ENCODE results near the gene DIMT1. TPM values are rescaled to one million over a fixed set of nuclear protein-coding genes. Genes with fewer than 3 reads are reported as not detected.

The DIMT1 gene
- total and polyA plus RNA-seq, 2 experiments from 2014 or later, result 53.0 to 56.5 TPM

- ATAC-seq, result no peak
These were observed 18.6 kb downstream of the DIMT1 start for GRCh38 chr5:62385131-62385530.

More at GRCh38 chr5:62385131-62385530, 18.6 kb downstream of the DIMT1 start:
- Mint-ChIP-seq H3K9me3 (no peaks in the 10 kb centered on the region), H3K36me3 (ENCODE audit: low read depth) (peaks cover 63% of the 10 kb centered on the region), H3K27ac (peak overlapping the region; percentile 7; the same call in 1 of the 2 replicates), H3K4me3 (no peak overlapping the region), H3K4me1 (no peaks in the 10 kb centered on the region), H3K27me3 (ENCODE audit: insufficient read depth, low read depth, poor library complexity) (no peaks in the 10 kb centered on the region)
- no peaks in the 10 kb centered on the region for H3K4me1 ChIP-seq (ENCODE audit: insufficient read depth)
- H3K4me2 ChIP-seq, result no peak overlapping the region
- DNase-seq (ENCODE audit: low spot score), result no peak
- no peak for TF ChIP-seq ETS1 (IDR thresholded peaks at IDR 0.05)
- TF ChIP-seq ZNF114 (CRISPR knock-in tag; IDR thresholded peaks at IDR 0.05), result no peak
- TF ChIP-seq POLR2AphosphoS5 (IDR thresholded peaks at IDR 0.05; ENCODE audit: low read depth), result no peak
- no peak for TF ChIP-seq EZH2phosphoT487 (IDR thresholded peaks at IDR 0.05; ENCODE audit: unreplicated experiment)
- TF ChIP-seq CREB1 (CRISPR knock-in tag; IDR thresholded peaks at IDR 0.05; ENCODE audit: low read depth), result no peak
- TF ChIP-seq EZH2 (IDR thresholded peaks at IDR 0.05; ENCODE audit: low read depth, unreplicated experiment), result no peak
- no peak for TF ChIP-seq ZNF462 (CRISPR knock-in tag; IDR thresholded peaks at IDR 0.05)
- TF ChIP-seq NANOG (IDR thresholded peaks at IDR 0.05; ENCODE audit: borderline replicate concordance), result no peak
- TF ChIP-seq JUNB (IDR thresholded peaks at IDR 0.05; ENCODE audit: unreplicated experiment), result no peak
- no peak overlapping the region for H3K27ac ChIP-seq (ENCODE audit: low read depth)
- no peak overlapping the region for H3K4me3 ChIP-seq
- no peaks in the 10 kb centered on the region; the same call in 1 of the 2 replicates for H3F3A ChIP-seq (replicated peaks; ENCODE audit: low read depth)
- H2AFZ ChIP-seq, result no peak overlapping the region
- no peaks in the 10 kb centered on the region for H3K79me2 ChIP-seq (replicated peaks; ENCODE audit: insufficient read depth)
- H3K27me3 ChIP-seq (ENCODE audit: insufficient read depth), result no peaks in the 10 kb centered on the region
- no peaks in the 10 kb centered on the region for H3K9me2 ChIP-seq (ENCODE audit: insufficient read depth)
- H3K36me3 ChIP-seq (ENCODE audit: insufficient read depth), result peaks cover 43% of the 10 kb centered on the region
- no peaks in the 10 kb centered on the region for H4K20me1 ChIP-seq (replicated peaks; ENCODE audit: insufficient read depth)
